AG10803 (cell line): Measurements from ENCODE around the gene CPT1B.

ENCODE experiments used
- DNase-seq: peaks from one replicate; pipeline ENCODE4 v3.0.0; 2010; ENCODE audit warnings: low read depth
- H3K4me3 ChIP-seq: 2 replicates; pipeline ENCODE4 v1.5.1; 2011; ENCODE audit warnings: mild to moderate bottlenecking, low read length, control low read depth
- TF ChIP-seq, protein P1 (sequence below): conservative IDR thresholded peaks from 2 replicates; pipeline ENCODE4 v1.5.1; 2011; ENCODE audit warnings: mild to moderate bottlenecking, low read length, control low read depth, inconsistent platforms

Gene CPT1B

DNA sequence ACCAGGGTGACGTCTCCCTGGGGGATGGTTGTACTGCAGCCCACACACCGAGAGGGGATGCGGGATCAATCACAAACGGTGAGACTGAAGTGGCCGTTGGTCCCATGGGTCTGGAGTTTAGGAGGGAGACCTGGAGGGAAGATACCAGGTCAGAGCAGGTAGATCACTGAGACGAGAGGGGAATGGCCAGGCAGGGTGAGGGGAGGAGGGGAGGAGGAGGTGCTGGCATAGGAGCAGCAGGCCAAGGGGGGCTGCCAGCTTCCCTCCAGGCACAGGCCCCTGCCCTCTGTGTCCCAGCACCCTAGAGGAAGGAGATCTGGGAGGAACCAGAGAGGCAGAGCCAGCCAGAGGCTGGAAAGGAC, 29.4 kb upstream of the CPT1B start:
- DNase-seq = no peak
- H3K4me3 ChIP-seq = no peak overlapping the region
- TF ChIP-seq, protein P1, sequence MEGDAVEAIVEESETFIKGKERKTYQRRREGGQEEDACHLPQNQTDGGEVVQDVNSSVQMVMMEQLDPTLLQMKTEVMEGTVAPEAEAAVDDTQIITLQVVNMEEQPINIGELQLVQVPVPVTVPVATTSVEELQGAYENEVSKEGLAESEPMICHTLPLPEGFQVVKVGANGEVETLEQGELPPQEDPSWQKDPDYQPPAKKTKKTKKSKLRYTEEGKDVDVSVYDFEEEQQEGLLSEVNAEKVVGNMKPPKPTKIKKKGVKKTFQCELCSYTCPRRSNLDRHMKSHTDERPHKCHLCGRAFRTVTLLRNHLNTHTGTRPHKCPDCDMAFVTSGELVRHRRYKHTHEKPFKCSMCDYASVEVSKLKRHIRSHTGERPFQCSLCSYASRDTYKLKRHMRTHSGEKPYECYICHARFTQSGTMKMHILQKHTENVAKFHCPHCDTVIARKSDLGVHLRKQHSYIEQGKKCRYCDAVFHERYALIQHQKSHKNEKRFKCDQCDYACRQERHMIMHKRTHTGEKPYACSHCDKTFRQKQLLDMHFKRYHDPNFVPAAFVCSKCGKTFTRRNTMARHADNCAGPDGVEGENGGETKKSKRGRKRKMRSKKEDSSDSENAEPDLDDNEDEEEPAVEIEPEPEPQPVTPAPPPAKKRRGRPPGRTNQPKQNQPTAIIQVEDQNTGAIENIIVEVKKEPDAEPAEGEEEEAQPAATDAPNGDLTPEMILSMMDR = no peak

DNA sequence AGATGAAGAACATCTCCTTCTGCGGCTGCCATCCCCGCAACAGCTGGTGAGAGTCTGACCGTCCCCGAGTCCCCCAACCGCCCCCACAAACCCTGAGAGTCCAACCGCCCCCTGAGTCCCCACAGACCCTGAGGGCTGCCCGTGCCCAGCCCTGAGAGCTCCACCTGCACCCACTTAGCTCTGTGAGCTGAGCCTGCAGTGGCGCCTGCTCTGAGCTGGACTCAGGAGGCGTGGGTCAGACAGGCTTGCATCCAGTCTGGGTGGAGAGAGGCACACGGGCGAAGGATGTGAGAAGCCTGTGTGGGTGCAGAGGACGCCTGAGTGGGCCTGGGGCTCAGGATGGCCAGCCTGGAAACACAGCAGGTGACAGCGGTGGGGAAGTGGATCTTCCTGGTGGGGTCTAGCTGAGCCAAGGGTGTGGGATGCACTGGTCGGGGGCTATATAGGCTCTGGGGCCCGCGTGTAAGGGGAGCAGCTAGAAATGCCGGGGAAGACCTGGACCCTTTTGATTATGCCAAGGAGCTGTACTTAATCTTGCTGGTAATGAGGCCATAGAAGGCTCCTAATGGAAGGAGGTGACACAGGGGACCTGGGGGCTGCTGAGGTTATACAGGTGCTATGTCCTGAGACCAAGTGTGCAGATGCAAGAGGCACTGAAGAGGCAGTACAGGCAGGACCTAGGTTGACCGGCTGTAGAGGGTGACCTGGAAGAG, 28.9 kb upstream of the CPT1B start:
- no peak overlapping the region for H3K4me3 ChIP-seq
- no peak for DNase-seq
- TF ChIP-seq, protein P1 = no peak

DNA sequence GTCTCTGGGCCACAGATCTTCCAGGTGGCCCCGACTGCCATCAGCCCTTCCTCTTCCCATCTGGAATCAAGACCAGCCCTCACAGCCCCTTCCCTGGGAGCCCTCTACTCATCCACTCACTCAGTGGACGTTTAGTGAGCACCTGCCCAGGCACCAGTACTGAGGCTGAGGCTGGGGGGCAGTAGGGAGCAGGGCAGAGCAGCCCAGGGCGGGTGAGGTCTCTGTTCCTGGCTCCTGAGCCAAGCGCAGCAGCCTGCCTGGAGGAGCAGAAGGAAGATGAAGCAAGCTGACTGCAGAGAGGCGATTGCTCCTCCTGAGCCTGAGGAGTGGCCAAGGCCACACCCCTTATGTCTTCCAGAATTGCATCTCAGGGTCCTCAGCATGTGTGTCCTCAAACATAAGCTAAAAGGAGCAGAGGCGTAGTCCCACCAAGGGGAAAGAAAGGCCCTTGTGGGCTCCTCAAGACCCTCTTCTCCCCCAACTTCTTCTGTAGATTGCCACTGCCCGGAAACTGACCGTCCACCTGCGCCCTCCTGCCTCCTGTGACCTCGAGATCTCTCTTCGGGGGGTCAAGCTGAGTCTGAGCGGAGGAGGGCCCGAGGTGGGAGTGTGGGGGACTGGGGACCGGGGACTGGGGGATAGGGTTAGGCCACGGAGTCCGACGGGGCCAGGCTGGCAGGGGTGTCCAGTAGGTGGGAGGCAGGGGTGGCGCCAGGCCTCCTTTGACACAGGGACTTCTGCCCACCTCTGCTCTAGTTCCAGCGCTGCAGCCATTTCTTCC, 28.1 kb upstream of the CPT1B start:
- no peak overlapping the region for H3K4me3 ChIP-seq
- DNase-seq = no peak
- TF ChIP-seq, protein P1 = no peak

DNA sequence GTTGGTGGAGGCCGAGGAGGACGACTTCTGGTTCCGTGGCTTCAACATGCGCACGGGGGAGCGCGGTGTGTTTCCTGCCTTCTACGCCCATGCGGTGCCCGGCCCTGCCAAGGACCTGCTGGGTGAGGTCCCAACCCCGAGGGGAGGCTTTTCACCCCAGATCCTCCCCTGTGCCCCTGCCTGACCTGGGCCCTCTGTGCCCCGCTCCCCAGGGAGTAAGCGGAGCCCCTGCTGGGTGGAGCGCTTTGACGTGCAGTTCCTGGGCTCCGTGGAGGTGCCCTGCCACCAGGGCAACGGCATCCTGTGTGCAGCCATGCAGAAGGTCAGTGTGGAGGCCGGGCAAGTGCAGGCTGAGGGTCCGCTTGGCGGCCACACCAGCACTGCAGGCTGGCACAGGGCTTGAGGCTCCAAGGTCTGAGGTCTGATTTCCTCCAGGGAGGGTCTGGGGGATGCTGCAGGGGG, 27.4 kb upstream of the CPT1B start:
- no peak for DNase-seq
- TF ChIP-seq, protein P1 = no peak
- no peak overlapping the region for H3K4me3 ChIP-seq

DNA sequence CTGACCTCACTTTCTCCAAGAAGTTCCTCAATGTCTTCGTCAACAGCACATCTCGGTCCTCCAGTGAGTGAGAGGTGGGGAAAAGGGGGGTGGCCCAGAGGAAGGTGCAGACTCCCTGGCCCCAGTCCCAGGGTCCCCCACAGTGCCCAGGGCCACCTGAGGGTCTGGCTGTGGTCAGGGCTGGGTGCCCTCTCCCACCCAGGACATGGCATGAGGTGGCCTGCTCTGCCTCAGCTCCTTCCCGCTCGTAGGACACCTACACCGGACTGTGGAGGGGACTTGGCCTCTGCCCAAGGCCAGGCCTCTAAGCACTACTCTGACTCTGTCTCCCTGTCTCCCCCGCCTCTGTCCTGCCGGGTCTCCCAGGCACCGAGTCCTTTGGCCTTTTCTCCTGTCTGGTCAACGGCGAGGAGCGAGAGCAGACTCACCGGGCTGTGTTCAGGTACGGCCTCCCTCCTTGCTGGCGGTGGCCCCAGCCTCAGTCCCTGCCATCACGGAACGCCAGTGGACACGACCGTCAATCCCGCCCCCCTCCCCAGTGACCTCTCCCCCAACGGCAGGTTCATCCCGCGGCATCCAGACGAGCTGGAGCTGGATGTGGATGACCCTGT, 26.9 kb upstream of the CPT1B start:
- no peak for DNase-seq
- H3K4me3 ChIP-seq = no peak overlapping the region
- TF ChIP-seq, protein P1 = no peak

DNA sequence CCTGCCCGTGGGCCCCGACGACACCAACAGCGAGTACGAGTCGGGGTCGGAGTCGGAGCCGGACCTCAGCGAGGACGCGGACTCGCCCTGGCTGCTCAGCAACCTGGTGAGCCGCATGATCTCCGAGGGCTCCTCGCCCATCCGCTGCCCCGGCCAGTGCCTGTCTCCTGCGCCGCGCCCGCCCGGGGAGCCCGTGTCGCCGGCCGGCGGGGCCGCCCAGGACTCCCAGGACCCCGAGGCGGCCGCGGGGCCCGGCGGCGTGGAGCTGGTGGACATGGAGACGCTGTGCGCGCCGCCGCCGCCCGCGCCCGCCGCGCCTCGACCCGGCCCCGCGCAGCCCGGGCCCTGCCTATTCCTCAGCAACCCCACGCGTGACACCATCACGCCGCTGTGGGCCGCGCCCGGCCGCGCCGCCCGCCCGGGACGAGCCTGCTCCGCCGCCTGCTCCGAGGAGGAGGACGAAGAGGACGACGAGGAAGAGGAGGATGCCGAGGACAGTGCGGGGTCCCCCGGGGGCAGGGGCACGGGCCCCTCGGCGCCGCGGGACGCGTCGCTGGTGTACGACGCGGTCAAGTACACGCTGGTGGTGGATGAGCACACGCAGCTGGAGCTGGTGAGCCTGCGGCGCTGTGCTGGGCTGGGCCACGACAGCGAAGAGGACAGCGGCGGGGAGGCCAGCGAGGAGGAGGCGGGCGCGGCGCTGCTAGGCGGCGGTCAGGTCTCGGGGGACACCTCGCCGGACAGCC, 26.2 kb upstream of the CPT1B start:
- no peak for DNase-seq
- TF ChIP-seq, protein P1 = no peak
- H3K4me3 ChIP-seq = no peak overlapping the region
